Gastroesophageal sphincter (tissue), 4 donors: ENCODE data around the gene COL6A2. TPM values are rescaled to one million over a fixed set of nuclear protein-coding genes. Genes with fewer than 3 reads are reported as not detected.

ENCODE experiments used
- ATAC-seq: fragments of 150-250 bp; one replicate; pipeline ENCODE4 v1.9.1; 2016; ENCODE audit warnings: mild to moderate bottlenecking, moderate library complexity
- H3K27ac ChIP-seq, 4 donors: fragments of 200-600 bp; sonication (generic) in 3 of 4; 1 replicate in 3 of 4; 2 replicates in 1 of 4; pipeline ENCODE4 v1.5.1; 2016 to 2019
- H3K27me3 ChIP-seq: fragments of 200-600 bp; sonication (generic); one replicate; pipeline ENCODE4 v1.5.1; 2019
- H3K36me3 ChIP-seq, 2 donors: fragments of 200-600 bp; sonication (generic); one replicate each; pipeline ENCODE4 v1.5.1; 2019; ENCODE audit warnings: control low read depth in 1 of 2
- H3K4me1 ChIP-seq, 3 donors: fragments of 200-600 bp; sonication (generic); 1 replicate in 2 of 3; 2 replicates in 1 of 3; pipeline ENCODE4 v1.5.1; 2016 to 2019; ENCODE audit warnings: control low read depth in 2 of 3
- H3K4me3 ChIP-seq, 2 donors: fragments of 200-600 bp; sonication (generic); one replicate each; pipeline ENCODE4 v1.5.1; 2019; ENCODE audit warnings: mild to moderate bottlenecking in 1 of 2, moderate library complexity in 1 of 2
- H3K9me3 ChIP-seq, 3 donors: fragments of 200-600 bp; sonication (generic); one replicate each; pipeline ENCODE4 v1.5.1; 2017 to 2019; ENCODE audit warnings: control low read depth in 2 of 3
- CTCF ChIP-seq, 4 experiments: fragments of 200-600 bp in 2 of 4; fragments of 450-650 bp in 2 of 4; sonication (generic) in 1 of 4; IDR thresholded peaks; one replicate each; pipeline ENCODE4 v1.5.1; 2017 to 2019; ENCODE audit warnings: antibody characterized with exemption in 4 of 4, mild to moderate bottlenecking in 2 of 4, moderate library complexity in 2 of 4
- EP300 ChIP-seq: sonication (generic); formaldehyde crosslinking; IDR thresholded peaks from one replicate; pipeline ENCODE4 v1.6.1; 2017; ENCODE audit warnings: antibody characterized with exemption, mild to moderate bottlenecking
- POLR2A ChIP-seq, 2 donors: fragments of 450-650 bp; IDR thresholded peaks; one replicate each; pipeline ENCODE4 v1.6.1; 2017; ENCODE audit warnings: antibody characterized with exemption in 2 of 2, mild to moderate bottlenecking in 2 of 2, moderate library complexity in 1 of 2
- POLR2AphosphoS5 ChIP-seq: sonication (generic); formaldehyde crosslinking; IDR thresholded peaks from one replicate; pipeline ENCODE4 v1.6.1; 2017; ENCODE audit warnings: antibody characterized with exemption
- WGBS, 2 donors: methylation state at CpG; one replicate each; pipeline ENCODE4 v1.1.5; 2018; ENCODE audit warnings: low coverage in 1 of 2; 5-methylcytosine and 5-hydroxymethylcytosine counted together
- total RNA-seq, 4 donors: library from RNA; depleted of rRNA; stranded (reverse); fragments of >200 nt; gene quantifications; one replicate each; pipeline ENCODE4 v1.1.0, GENCODE V29; 2016

The COL6A2 gene
- total RNA-seq, 4 donors from 2014 or later: 720 to 1,286 (median 1,215) TPM

- WGBS, 2 donors: 83 to 92% methylated on average over 2 to 7 of the region's 32 CpGs
- no peak for TF ChIP-seq CTCF (IDR thresholded peaks at IDR 0.05)
- no peak for TF ChIP-seq POLR2AphosphoS5
- no peak for TF ChIP-seq POLR2A (IDR thresholded peaks at IDR 0.05)
- no peak for TF ChIP-seq EP300
- no peak for ATAC-seq
Measured at GRCh38 chr21:46159841-46160656, 62.1 kb downstream of the COL6A2 start.

DNA sequence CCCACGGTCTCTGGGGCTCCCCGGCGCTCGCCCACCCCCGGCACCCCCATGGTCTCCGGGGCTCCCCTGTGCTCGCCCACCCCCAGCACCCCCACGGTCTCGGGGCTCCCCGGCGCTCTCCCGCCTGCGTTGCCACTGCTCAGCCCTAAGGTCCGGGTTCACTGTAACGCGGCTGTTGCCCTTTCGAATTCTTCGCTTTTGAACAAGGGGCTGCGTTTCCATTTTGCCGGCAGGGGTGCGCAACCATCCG is 62.7 kb downstream of the COL6A2 start:
- Histone ChIP-seq H3K36me3 (no peaks in the 10 kb centered on the region), H3K27me3 (peaks cover 42% of the 10 kb centered on the region), H3K9me3 (no peaks in the 10 kb centered on the region), H3K4me3 (no peak overlapping the region), H3K4me1 (peaks cover 0 to 18% (median 0%) of the 10 kb centered on the region in 3 donors), H3K27ac (no peak overlapping the region)
- TF ChIP-seq POLR2A (IDR thresholded peaks at IDR 0.05): no peak
- TF ChIP-seq EP300: no peak
- TF ChIP-seq POLR2AphosphoS5: no peak
- TF ChIP-seq CTCF (IDR thresholded peaks at IDR 0.05): no peak
- ATAC-seq: no peak
- WGBS, 2 donors: no CpG with 5 or more reads among the region's 22 CpGs

More at GRCh38 chr21:46159841-46160656, 62.1 kb downstream of the COL6A2 start:
- H3K27ac ChIP-seq: no peak overlapping the region
- peaks cover 0 to 18% (median 0%) of the 10 kb centered on the region in 3 donors for H3K4me1 ChIP-seq
- H3K9me3 ChIP-seq: no peaks in the 10 kb centered on the region
- peaks cover 37% of the 10 kb centered on the region for H3K27me3 ChIP-seq
- no peaks in the 10 kb centered on the region for H3K36me3 ChIP-seq
- no peak overlapping the region for H3K4me3 ChIP-seq

DNA sequence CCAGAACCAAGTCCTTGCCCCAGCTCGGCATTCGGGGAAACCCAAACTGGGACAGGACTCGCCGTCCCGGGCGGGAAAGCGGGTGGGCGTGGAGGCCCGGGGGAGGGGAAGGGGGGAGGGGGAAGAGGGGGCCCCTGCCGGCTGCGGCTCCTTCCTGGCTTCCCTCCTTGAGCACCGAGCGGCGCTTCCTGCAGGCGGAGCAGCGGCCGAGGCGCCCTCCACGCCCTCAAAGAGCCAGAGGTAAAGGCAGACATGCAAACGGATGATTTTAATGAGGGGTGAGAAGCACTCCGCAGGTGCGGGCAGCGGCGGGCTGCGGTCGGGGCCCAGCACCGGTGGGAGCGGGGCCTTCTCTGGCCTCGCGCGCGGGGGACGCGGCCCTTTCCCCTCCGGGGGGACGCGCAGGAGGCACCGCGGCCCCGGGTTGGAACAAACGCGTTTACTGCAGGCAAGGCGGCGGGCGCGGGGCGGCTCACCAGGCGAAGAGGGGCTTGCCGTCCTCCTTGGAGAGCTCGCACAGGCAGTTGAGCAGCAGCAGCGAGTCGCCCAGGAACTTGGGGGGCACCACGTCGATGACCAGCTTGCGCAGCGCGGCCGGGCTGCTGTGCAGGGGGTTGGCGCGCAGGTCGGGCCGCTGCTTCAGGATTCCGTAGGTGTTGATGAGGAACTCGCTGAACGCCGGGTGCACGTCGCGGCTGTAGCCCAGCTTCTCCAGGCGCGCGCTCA is 63.2 kb downstream of the COL6A2 start:
- no peak for ATAC-seq
- Histone ChIP-seq H3K4me1 (peaks cover 0 to 18% (median 0%) of the 10 kb centered on the region in 3 donors), H3K27me3 (peaks cover 43% of the 10 kb centered on the region), H3K4me3 (peak overlapping the region in 1 of 2 donors; percentile 23), H3K36me3 (no peaks in the 10 kb centered on the region), H3K27ac (no peak overlapping the region), H3K9me3 (no peaks in the 10 kb centered on the region)
- TF ChIP-seq POLR2A (IDR thresholded peaks at IDR 0.05): no peak
- no peak for TF ChIP-seq CTCF (IDR thresholded peaks at IDR 0.05)
- no peak for TF ChIP-seq EP300
- no peak for TF ChIP-seq POLR2AphosphoS5
- 40 to 100% methylated on average over 2 to 4 of the region's 72 CpGs for WGBS, 2 donors

- H3K9me3 ChIP-seq: no peaks in the 10 kb centered on the region
- TF ChIP-seq CTCF (IDR thresholded peaks at IDR 0.05) (no peak), POLR2AphosphoS5 (no peak), EP300 (no peak), POLR2A (IDR thresholded peaks at IDR 0.05) (no peak)
- peak overlapping the region in 1 of 2 donors; percentile 10 for H3K4me3 ChIP-seq
- H3K27me3 ChIP-seq: peaks cover 43% of the 10 kb centered on the region
- no peaks in the 10 kb centered on the region for H3K36me3 ChIP-seq
- peaks cover 0 to 18% (median 0%) of the 10 kb centered on the region in 3 donors for H3K4me1 ChIP-seq
- ATAC-seq: no peak
- 92% methylated on average over 8 of the region's 72 CpGs; no CpG with 5 or more reads in 1 of the 2 donors for WGBS, 2 donors
- no peak overlapping the region for H3K27ac ChIP-seq
Measured at GRCh38 chr21:46161633-46162592, 64.0 kb downstream of the COL6A2 start.
